Subcutaneous adipose tissue (tissue), 4 donors: ENCODE measurements around the gene ZBTB45. TPM values are rescaled to one million over a fixed set of nuclear protein-coding genes. Genes with fewer than 3 reads are reported as not detected.

Experiments used
- small RNA-seq: library from RNA; depleted of rRNA; stranded (forward); fragments of <200 nt; gene quantifications from one replicate; pipeline ENCODE3, GENCODE V24; 2016
- total RNA-seq, 4 donors: library from RNA; depleted of rRNA; stranded (reverse); fragments of >200 nt; gene quantifications; one replicate each; pipeline ENCODE4 v1.1.0, GENCODE V29; 2016
- TF ChIP-seq, protein P1 (sequence below): fragments of 450-650 bp; IDR thresholded peaks from one replicate; pipeline ENCODE4 v1.5.1; 2016; ENCODE audit warnings: low read depth, mild to moderate bottlenecking, control low read depth, antibody characterized with exemption, moderate library complexity

ZBTB45 gene
- total RNA-seq, 4 donors from 2014 or later = 5.5 to 10.2 (median 6.2) TPM

DNA sequence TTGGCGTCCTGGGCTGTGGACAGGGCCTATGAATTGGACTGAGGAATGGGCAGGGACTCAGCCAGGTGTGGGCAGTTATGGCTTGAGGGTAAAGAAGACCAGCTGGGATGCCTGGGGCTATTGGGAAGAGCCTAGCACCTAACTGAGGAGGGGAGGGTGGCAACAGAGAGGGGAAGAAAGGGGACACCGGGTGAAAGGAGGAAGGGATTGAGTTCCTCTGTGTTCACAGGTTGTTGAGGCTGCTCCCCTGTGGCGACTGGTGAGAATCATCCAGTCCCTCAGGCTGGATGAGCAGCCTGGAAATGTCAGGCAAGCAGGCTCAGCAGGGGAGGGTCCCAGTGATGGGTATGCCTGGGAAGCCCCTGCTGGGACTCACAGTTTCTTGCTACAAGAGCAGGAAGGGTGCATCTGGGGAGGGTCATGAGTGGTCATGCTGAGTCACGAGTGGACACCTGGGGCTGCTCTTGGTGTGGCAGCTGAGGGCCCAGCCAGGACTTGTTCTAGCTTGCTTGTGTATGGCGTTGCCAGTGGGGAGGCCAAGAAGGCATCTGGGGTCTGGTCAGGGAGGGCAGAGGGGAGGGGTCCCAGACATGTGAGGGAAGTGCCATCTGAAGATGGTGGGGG, 51.3 kb downstream of the ZBTB45 start:
- TF ChIP-seq, protein P1, sequence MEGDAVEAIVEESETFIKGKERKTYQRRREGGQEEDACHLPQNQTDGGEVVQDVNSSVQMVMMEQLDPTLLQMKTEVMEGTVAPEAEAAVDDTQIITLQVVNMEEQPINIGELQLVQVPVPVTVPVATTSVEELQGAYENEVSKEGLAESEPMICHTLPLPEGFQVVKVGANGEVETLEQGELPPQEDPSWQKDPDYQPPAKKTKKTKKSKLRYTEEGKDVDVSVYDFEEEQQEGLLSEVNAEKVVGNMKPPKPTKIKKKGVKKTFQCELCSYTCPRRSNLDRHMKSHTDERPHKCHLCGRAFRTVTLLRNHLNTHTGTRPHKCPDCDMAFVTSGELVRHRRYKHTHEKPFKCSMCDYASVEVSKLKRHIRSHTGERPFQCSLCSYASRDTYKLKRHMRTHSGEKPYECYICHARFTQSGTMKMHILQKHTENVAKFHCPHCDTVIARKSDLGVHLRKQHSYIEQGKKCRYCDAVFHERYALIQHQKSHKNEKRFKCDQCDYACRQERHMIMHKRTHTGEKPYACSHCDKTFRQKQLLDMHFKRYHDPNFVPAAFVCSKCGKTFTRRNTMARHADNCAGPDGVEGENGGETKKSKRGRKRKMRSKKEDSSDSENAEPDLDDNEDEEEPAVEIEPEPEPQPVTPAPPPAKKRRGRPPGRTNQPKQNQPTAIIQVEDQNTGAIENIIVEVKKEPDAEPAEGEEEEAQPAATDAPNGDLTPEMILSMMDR = no peak

DNA sequence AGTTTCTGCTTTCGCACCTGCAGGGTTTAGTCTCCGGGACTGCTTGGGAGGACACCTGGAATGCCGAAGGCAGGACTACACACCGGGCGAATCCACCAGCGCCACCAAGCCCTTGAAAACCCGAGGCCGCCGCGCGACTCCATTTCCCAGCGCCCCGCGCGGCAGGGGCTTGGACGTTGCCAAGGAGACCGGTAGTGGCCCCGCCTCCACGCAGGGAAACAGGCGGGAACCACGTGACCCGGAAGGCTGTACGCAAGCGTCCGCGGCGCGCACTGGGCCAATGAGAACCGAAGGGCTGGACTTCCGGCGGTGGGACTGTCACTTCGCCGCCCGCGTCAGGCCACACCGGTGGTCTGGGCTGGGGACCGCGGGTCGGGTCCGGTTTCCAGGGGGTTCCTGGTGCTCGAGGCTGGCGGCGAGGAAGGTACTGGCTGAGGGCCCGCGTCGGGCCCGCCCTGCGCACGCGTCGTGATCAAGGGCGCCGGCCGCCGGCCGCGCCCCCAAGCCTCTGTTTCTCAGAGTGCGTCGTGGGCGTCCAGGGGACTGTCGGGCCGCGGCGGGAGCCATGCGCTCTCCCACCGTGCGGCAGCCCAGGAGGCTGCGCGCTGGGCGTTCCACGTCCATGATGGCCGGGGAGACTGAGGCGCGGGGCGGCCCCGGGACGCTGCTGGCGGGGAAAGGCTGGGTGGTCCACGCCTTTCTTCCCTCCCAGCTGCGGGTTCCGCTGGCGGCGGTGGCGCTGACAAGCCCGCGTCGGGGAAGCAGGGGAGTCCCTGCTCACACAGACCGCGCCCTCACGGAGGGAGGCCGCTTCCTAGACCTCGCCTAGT, 52.6 kb downstream of the ZBTB45 start, which contains the start of gene ZNF324:
TSS of gene ZNF324 (plus strand) at position 321 of the 830 bp plus-strand sequence. CDS start 2,106 bp downstream, outside the sequence.
- TF ChIP-seq, protein P1 = no peak

DNA sequence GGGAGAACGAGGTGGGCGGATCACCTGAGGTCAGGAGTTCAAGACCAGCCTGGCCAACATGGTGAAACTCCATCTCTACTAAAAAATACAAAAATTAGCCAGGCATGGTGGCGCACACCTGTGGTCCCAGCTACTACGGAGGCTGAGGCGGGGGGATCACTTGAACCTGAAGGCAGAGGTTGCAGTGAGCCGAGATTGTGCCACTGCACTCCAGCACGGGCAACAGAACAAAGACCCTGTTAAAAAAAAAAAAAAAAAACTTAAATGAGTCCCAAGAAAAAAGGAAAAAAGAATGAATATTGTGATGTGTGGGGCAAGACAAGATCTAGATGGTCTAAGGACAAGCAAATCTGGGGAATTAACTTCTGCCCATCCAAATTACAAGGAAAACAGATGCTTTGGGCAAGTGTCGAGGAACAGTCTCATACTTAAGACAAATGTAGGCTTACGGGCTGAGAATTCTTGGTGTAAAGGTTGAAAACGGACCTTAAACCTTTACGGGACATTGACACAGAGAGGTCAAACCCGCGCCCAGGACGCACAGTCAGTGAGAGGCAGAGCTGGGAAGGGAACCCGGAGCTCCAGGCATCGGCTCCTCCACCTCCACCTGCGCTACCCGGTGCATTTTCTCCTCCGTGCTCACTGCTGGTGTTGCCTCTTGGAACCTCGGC, 53.4 kb downstream of the ZBTB45 start:
- TF ChIP-seq, protein P1 = no peak

Small RNA genes lying within 50 kb of the gene (small RNA-seq; reads per million reads assigned to genes)
- gene MIR6807 = not detected
- gene RN7SL525P = not detected
- gene RN7SL693P = not detected
- not detected for gene RNU6-1337P

Other genes with a start within 250 kb of the ZBTB45 start
- gene ZNF8, start 240.9 kb downstream of the ZBTB45 start, total RNA-seq = 1 to 10 TPM; 4.6 to 7.9 (median 4.9) TPM
- 10 to 100 TPM; 39.2 to 42.2 (median 40.5) TPM for gene ERVK3-1, start 214.4 kb downstream of the ZBTB45 start, total RNA-seq
- gene ZSCAN22, start 192.8 kb downstream of the ZBTB45 start, total RNA-seq = 1 to 10 TPM; 2.2 to 3.4 (median 2.6) TPM
- gene A1BG, start 166.3 kb downstream of the ZBTB45 start, total RNA-seq = 10 to 100 TPM in 3 of 4 donors, 1 to 10 TPM in 1; 6.8 to 60.5 (median 11.8) TPM
- 1 to 10 TPM in 1 of 4 donors, under 1 TPM in 2, not detected in 1; 0.51 to 4.1 (median 0.88) TPM for gene ZNF497, start 157.1 kb downstream of the ZBTB45 start, total RNA-seq
- 1 to 10 TPM in 3 of 4 donors, under 1 TPM in 1; 0.65 to 3.2 (median 1.3) TPM for gene ZNF837, start 138.8 kb downstream of the ZBTB45 start, total RNA-seq
- 1,000 to 10,000 TPM in 3 of 4 donors, 100 to 1,000 TPM in 1; 904 to 1,484 (median 1,230) TPM for gene RPS5, start 132.5 kb downstream of the ZBTB45 start, total RNA-seq
- gene RNF225, start 124.2 kb downstream of the ZBTB45 start, total RNA-seq = not detected
- gene ZNF584, start 111.2 kb downstream of the ZBTB45 start, total RNA-seq = 1 to 10 TPM; 4.7 to 9.5 (median 8.4) TPM
- gene ZNF132, start 79.7 kb downstream of the ZBTB45 start, total RNA-seq = 1 to 10 TPM; 3.6 to 6.6 (median 5.2) TPM
- gene ZNF324B, start 68.2 kb downstream of the ZBTB45 start, total RNA-seq = 1 to 10 TPM; 2.9 to 8.5 (median 5.1) TPM
- gene ZNF324, start 52.7 kb downstream of the ZBTB45 start, total RNA-seq = 10 to 100 TPM in 1 of 4 donors, 1 to 10 TPM in 3; 4.9 to 11.7 (median 8.6) TPM
- gene ZNF446, start 43.5 kb downstream of the ZBTB45 start, total RNA-seq = 10 to 100 TPM in 1 of 4 donors, 1 to 10 TPM in 3; 9.0 to 16.4 (median 9.4) TPM
- 10 to 100 TPM in 1 of 4 donors, 1 to 10 TPM in 3; 4.2 to 13.4 (median 7.2) TPM for gene SLC27A5, start 7.8 kb downstream of the ZBTB45 start, total RNA-seq
- gene TRIM28, start 24.3 kb upstream of the ZBTB45 start, total RNA-seq = 100 to 1,000 TPM in 2 of 4 donors, 10 to 100 TPM in 2; 87.9 to 163 (median 119) TPM
- 100 to 1,000 TPM in 2 of 4 donors, 10 to 100 TPM in 2; 96.8 to 133 (median 106) TPM for gene CHMP2A, start 35.3 kb upstream of the ZBTB45 start, total RNA-seq
- gene UBE2M, start 38.8 kb upstream of the ZBTB45 start, total RNA-seq = 10 to 100 TPM; 16.3 to 31.8 (median 20.6) TPM
- gene MZF1, start 53.5 kb upstream of the ZBTB45 start, total RNA-seq = 10 to 100 TPM; 12.9 to 24.1 (median 17.2) TPM